Spleen (tissue), 11 donors: ENCODE measurements around the gene LRP1B. TPM values are rescaled to one million over a fixed set of nuclear protein-coding genes. Genes with fewer than 3 reads are reported as not detected.

Experiments used
- DNase-seq: peaks from one replicate; pipeline ENCODE4 v3.0.0-alpha.2; 2020
- H3K27ac ChIP-seq, 8 donors: fragments of 200-600 bp; sonication (generic) in 7 of 8; 1 replicate in 4 of 8; 2 replicates in 4 of 8; pipeline versions ENCODE4 v1.5.0 to v1.8.0; 2016 to 2021; ENCODE audit warnings: inconsistent platforms in 4 of 8, mild to moderate bottlenecking in 4 of 8, moderate library complexity in 1 of 8
- H3K27me3 ChIP-seq, 7 donors: fragments of 200-600 bp; sonication (generic) in 6 of 7; replicated peaks in 1 of 7; 1 replicate in 4 of 7; 2 replicates in 3 of 7; pipeline versions ENCODE4 v1.5.0 to v1.8.0; 2016 to 2021; ENCODE audit warnings: inconsistent platforms in 3 of 7, mild to moderate bottlenecking in 1 of 7
- H3K36me3 ChIP-seq, 6 donors: fragments of 200-600 bp; sonication (generic) in 5 of 6; 1 replicate in 4 of 6; 2 replicates in 2 of 6; pipeline versions ENCODE4 v1.5.0 to v1.8.0; 2016 to 2021; ENCODE audit warnings: inconsistent platforms in 2 of 6
- H3K4me1 ChIP-seq, 6 donors: fragments of 200-600 bp; sonication (generic) in 5 of 6; 1 replicate in 3 of 6; 2 replicates in 3 of 6; pipeline versions ENCODE4 v1.5.0 to v1.8.0; 2016 to 2021; ENCODE audit warnings: inconsistent platforms in 3 of 6
- H3K4me3 ChIP-seq, 8 donors: fragments of 200-600 bp; sonication (generic) in 7 of 8; 1 replicate in 4 of 8; 2 replicates in 4 of 8; pipeline versions ENCODE4 v1.5.0 to v1.8.0; 2016 to 2021; ENCODE audit warnings: inconsistent platforms in 4 of 8, mild to moderate bottlenecking in 4 of 8, moderate library complexity in 2 of 8
- H3K9me3 ChIP-seq, 8 donors: fragments of 200-600 bp; sonication (generic) in 7 of 8; 1 replicate in 4 of 8; 2 replicates in 4 of 8; pipeline versions ENCODE4 v1.5.0 to v1.8.0; 2016 to 2021; ENCODE audit warnings: inconsistent platforms in 4 of 8
- CTCF ChIP-seq, 11 experiments: fragments of 200-600 bp in 7 of 11; fragments of 450-650 bp in 4 of 11; sonication (generic) in 4 of 11; IDR thresholded peaks in 8 of 11; conservative IDR thresholded peaks in 3 of 11; 1 replicate in 7 of 11; 2 replicates in 4 of 11; pipeline versions ENCODE4 v1.4.0 to v1.8.0; 2016 to 2021; ENCODE audit warnings: antibody characterized with exemption in 11 of 11, inconsistent platforms in 4 of 11, mild to moderate bottlenecking in 1 of 11
- POLR2A ChIP-seq, 3 donors: fragments of 450-650 bp; IDR thresholded peaks; one replicate each; pipeline ENCODE4 v1.5.1; 2017; ENCODE audit warnings: antibody characterized with exemption in 3 of 3, mild to moderate bottlenecking in 1 of 3
- POLR2AphosphoS5 ChIP-seq, 3 donors: sonication (generic); formaldehyde crosslinking; IDR thresholded peaks; one replicate each; pipeline ENCODE4 v1.5.1; 2017; ENCODE audit warnings: antibody characterized with exemption in 3 of 3
- WGBS, 5 donors: extraction: QIAGEN DNeasy Blood & Tissue Kit in 3 of 5; methylation state at CpG; one replicate each; pipeline versions ENCODE4 v1.1.5 to v1.1.7; 2013 to 2018; 5-methylcytosine and 5-hydroxymethylcytosine counted together
- intact Hi-C: fragments of 100-400 bp; cut with DNase I; formaldehyde crosslinking; loops from one replicate; pipeline ENCODE4 v1.15.0; 2023; ENCODE audit warnings: low total_unique reads
- polyA plus RNA-seq, 3 donors: library from polyadenylated mRNA; stranded (reverse); fragments of 200-250 nt; gene quantifications; one replicate each; pipeline ENCODE4 v1.2.1, GENCODE V29; 2013
- total RNA-seq, 7 donors: library from RNA; depleted of rRNA in 3 of 7; stranded (reverse); fragments of >200 nt in 3 of 7; fragmentation: NEBNext Ultra II Directional in 4 of 7; extraction: Animal tissue kit (Norgen Biotek cat#: 25700) in 4 of 7; gene quantifications; one replicate each; pipeline versions ENCODE4 v1.1.0 to v1.2.1, GENCODE V29; 2016 to 2021
- donor health status: healthy with polysubstance abuse.
- donor health status: DM: no; HTN: no; CAD: no; lungs with moderate emphysema.
- donor health status: DM: no; HTN: no; CAD: no.
- donor health status: Bipolar disorder and iron deficiency.
- donor health status: healthy.
- donor health status: DM: no; HTN: no; CAD: no.
- donor health status: DM: yes; HTN: yes; CAD: no.

The LRP1B gene
- total and polyA plus RNA-seq, 10 donors = 0.02 to 0.85 (median 0.08) TPM; not detected in 2

GRCh38 chr2:140249821-140250220, 1881.0 kb downstream of the LRP1B start:
- 69 to 85% (median 78%) methylated on average over 4 of the region's 4 CpGs for WGBS, 5 donors
- TF ChIP-seq CTCF (IDR thresholded peaks at IDR 0.05 in 8 of 11, conservative IDR thresholded peaks at IDR 0.05 in 3 of 11) (no peak), POLR2A (IDR thresholded peaks at IDR 0.05) (no peak), POLR2AphosphoS5 (IDR thresholded peaks at IDR 0.05) (no peak)
- H3K27me3 ChIP-seq = no peaks in the 10 kb centered on the region

GRCh38 chr2:140248623-140249022, 1882.2 kb downstream of the LRP1B start:
- H3K4me3 ChIP-seq = no peak overlapping the region
- H3K36me3 ChIP-seq = no peaks in the 10 kb centered on the region
- 59 to 82% (median 68%) methylated on average over 2 of the region's 2 CpGs for WGBS, 5 donors
- no peaks in the 10 kb centered on the region for H3K9me3 ChIP-seq
- intact Hi-C loops = no loop called here
- no peak overlapping the region for H3K27ac ChIP-seq
- no peak for TF ChIP-seq POLR2AphosphoS5 (IDR thresholded peaks at IDR 0.05)
- no peak for TF ChIP-seq CTCF (IDR thresholded peaks at IDR 0.05 in 8 of 11, conservative IDR thresholded peaks at IDR 0.05 in 3 of 11)
- TF ChIP-seq POLR2A (IDR thresholded peaks at IDR 0.05) = no peak
- no peaks in the 10 kb centered on the region for H3K27me3 ChIP-seq
- DNase-seq = no peak
- H3K4me1 ChIP-seq = no peaks in the 10 kb centered on the region

More at GRCh38 chr2:140249821-140250220, 1881.0 kb downstream of the LRP1B start:
- no peak for DNase-seq
- no peaks in the 10 kb centered on the region for H3K36me3 ChIP-seq
- no peaks in the 10 kb centered on the region for H3K4me1 ChIP-seq
- H3K9me3 ChIP-seq = no peaks in the 10 kb centered on the region
- no peak overlapping the region for H3K4me3 ChIP-seq
- intact Hi-C loops = no loop called here
- no peak overlapping the region for H3K27ac ChIP-seq

GRCh38 chr2:140247451-140248195, 1883.2 kb downstream of the LRP1B start:
- Histone ChIP-seq H3K4me3 (no peak overlapping the region), H3K27me3 (no peaks in the 10 kb centered on the region), H3K36me3 (no peaks in the 10 kb centered on the region), H3K27ac (no peak overlapping the region), H3K4me1 (no peaks in the 10 kb centered on the region), H3K9me3 (no peaks in the 10 kb centered on the region)
- TF ChIP-seq POLR2AphosphoS5 (IDR thresholded peaks at IDR 0.05) = no peak
- TF ChIP-seq CTCF (IDR thresholded peaks at IDR 0.05 in 8 of 11, conservative IDR thresholded peaks at IDR 0.05 in 3 of 11) = no peak
- no peak for TF ChIP-seq POLR2A (IDR thresholded peaks at IDR 0.05)
- 73 to 87% (median 76%) methylated on average over 4 of the region's 4 CpGs for whole genome bisulfite sequencing, 5 donors
- DNase-seq = no peak
- intact Hi-C loops = no loop called here

GRCh38 chr2:140246957-140247356, 1883.9 kb downstream of the LRP1B start:
- H3K9me3 ChIP-seq = no peaks in the 10 kb centered on the region
- H3K36me3 ChIP-seq = no peaks in the 10 kb centered on the region
- no peak overlapping the region for H3K27ac ChIP-seq
- no peak overlapping the region for H3K4me3 ChIP-seq
- intact Hi-C loops = no loop called here
- no peaks in the 10 kb centered on the region for H3K4me1 ChIP-seq
- H3K27me3 ChIP-seq = no peaks in the 10 kb centered on the region
- DNase-seq = no peak
- 47 to 73% (median 62%) methylated on average over 1 of the region's 1 CpG for WGBS, 5 donors
- TF ChIP-seq POLR2AphosphoS5 (IDR thresholded peaks at IDR 0.05) = no peak
- TF ChIP-seq CTCF (IDR thresholded peaks at IDR 0.05 in 8 of 11, conservative IDR thresholded peaks at IDR 0.05 in 3 of 11) = no peak
- no peak for TF ChIP-seq POLR2A (IDR thresholded peaks at IDR 0.05)
